Heart left ventricle (tissue), 16 donors: ENCODE measurements around the gene IL1RL2. TPM values are rescaled to one million over a fixed set of nuclear protein-coding genes. Genes with fewer than 3 reads are reported as not detected.

Source experiments
- ATAC-seq, 4 donors: fragments of 200-7000 bp; cut with Tn5 transposase; one replicate each; pipeline ENCODE4 v1.9.1; 2020 to 2022; ENCODE audit warnings: moderate library complexity in 4 of 4, mild to moderate bottlenecking in 3 of 4, moderate number of reproducible peaks in 1 of 4
- DNase-seq, 5 donors: peaks; one replicate each; pipeline ENCODE4 v3.0.0-alpha.2; 2020
- H3K27ac ChIP-seq, 12 donors: fragments of 200-600 bp; sonication (generic) in 4 of 12; one replicate each; pipeline versions ENCODE4 v1.5.0 to v1.8.0; 2016 to 2022; ENCODE audit warnings: mild to moderate bottlenecking in 2 of 12
- H3K27me3 ChIP-seq, 9 donors: fragments of 200-600 bp; sonication (generic) in 2 of 9; one replicate each; pipeline versions ENCODE4 v1.5.1 to v1.8.0; 2016 to 2022; ENCODE audit warnings: mild to moderate bottlenecking in 3 of 9
- H3K36me3 ChIP-seq, 9 donors: fragments of 200-600 bp; sonication (generic) in 2 of 9; one replicate each; pipeline versions ENCODE4 v1.5.0 to v1.8.0; 2018 to 2022; ENCODE audit warnings: mild to moderate bottlenecking in 2 of 9
- H3K4me1 ChIP-seq, 12 donors: fragments of 200-600 bp; sonication (generic) in 4 of 12; one replicate each; pipeline versions ENCODE4 v1.5.0 to v1.8.0; 2016 to 2022; ENCODE audit warnings: mild to moderate bottlenecking in 3 of 12
- H3K4me3 ChIP-seq, 12 donors: fragments of 200-600 bp; sonication (generic) in 4 of 12; one replicate each; pipeline versions ENCODE4 v1.5.0 to v1.8.0; 2017 to 2022; ENCODE audit warnings: mild to moderate bottlenecking in 9 of 12, moderate library complexity in 4 of 12
- H3K9me3 ChIP-seq, 12 donors: fragments of 200-600 bp; sonication (generic) in 4 of 12; one replicate each; pipeline versions ENCODE4 v1.5.0 to v1.8.0; 2016 to 2022; ENCODE audit warnings: mild to moderate bottlenecking in 1 of 12
- CTCF ChIP-seq, 12 donors: fragments of 200-600 bp; sonication (generic) in 4 of 12; IDR thresholded peaks; one replicate each; pipeline versions ENCODE4 v1.5.0 to v1.8.0; 2018 to 2022; ENCODE audit warnings: antibody characterized with exemption in 12 of 12, mild to moderate bottlenecking in 5 of 12
- POLR2A ChIP-seq, 2 donors: fragments of 450-650 bp; IDR thresholded peaks; one replicate each; pipeline ENCODE4 v1.6.1; 2017; ENCODE audit warnings: antibody characterized with exemption in 2 of 2, mild to moderate bottlenecking in 2 of 2, moderate library complexity in 2 of 2
- WGBS, 4 donors: extraction: QIAGEN DNeasy Blood & Tissue Kit in 2 of 4; methylation state at CpG; one replicate each; pipeline versions ENCODE4 v1.1.5 to v1.1.7; 2013 to 2018; 5-methylcytosine and 5-hydroxymethylcytosine counted together
- intact Hi-C, 10 donors: fragments of 100-400 bp; cut with DNase I; formaldehyde crosslinking; loops; one replicate each; pipeline versions ENCODE4 v1.11.1 to v1.14.2; 2022
- polyA plus RNA-seq, 2 donors: library from polyadenylated mRNA; stranded (reverse); fragments of 200-250 nt; gene quantifications; one replicate each; pipeline ENCODE4 v1.2.3, GENCODE V29; 2013
- total RNA-seq, 9 donors: library from RNA; depleted of rRNA in 2 of 9; stranded (reverse); fragments of >200 nt in 2 of 9; fragmentation: NEBNext Ultra II Directional in 3 of 9; extraction: Animal tissue kit (Norgen Biotek cat#: 25700) in 3 of 9; gene quantifications; one replicate each; pipeline versions ENCODE4 v1.1.0 to v1.2.4, GENCODE V29; 2016 to 2023
- donor health status: ischemic (EF 13 %, LVEDD 7.1; RV severe dilation, severe dysfunction).
- donor health status: healthy with polysubstance abuse.
- donor health status: DM: no; HTN: yes; CAD: no.
- donor health status: DM: no; HTN: no; CAD: no.
- donor health status: ischemic (EF 25% LVEDD 6.9; RV normal size, moderate dysfunction).
- donor health status: ischemic (EF 25% LVEDD 5.7; RV mildly dilated, moderate dysfunction).
- donor health status: healthy.
- donor health status: DM: yes; HTN: yes; CAD: no.
- donor health status: ischemic (EF 35%, LVEDD 5.7; RV mildly dilated, moderate dysfunction).
- donor health status: nonischemic (EF 11% LVEDD 7.7; RV severe dilation, severe dysfunction).
- donor health status: DM: yes; HTN: yes; CAD: no.
- donor health status: PGD.
- donor health status: ischemic (EF 29% LVEDD 5.4; RV normal size, mild dysfunction).
- donor health status: nonischemic (EF 23%, LVEDD 6.1; RV moderate dilation, normal function).

IL1RL2 gene
- total and polyA plus RNA-seq, 11 donors: 0.22 to 0.75 (median 0.43) TPM; not detected in 5

GRCh38 chr2:102142829-102143449, 43.9 kb upstream of the IL1RL2 start:
- peak in 2 of 5 donors; percentile 36 to 72 for DNase-seq
- H3K9me3 ChIP-seq: peaks cover 0 to 34% (median 17%) of the 10 kb centered on the region in 12 donors
- 8 to 27% (median 10%) methylated on average over 15 to 42 of the region's 42 CpGs for WGBS, 4 donors
- peak overlapping the region; percentile 82 to 96 (median 92) for H3K27ac ChIP-seq
- intact Hi-C loops: loop anchor here in 4 of 10 donors (5.0 kb wide), 4 partner anchors 61 to 121 kb away; no protein-coding TSS in a partner anchor
- H3K4me3 ChIP-seq: peak overlapping the region; percentile 43 to 90 (median 76)
- peaks cover 0 to 16% (median 0%) of the 10 kb centered on the region in 9 donors for H3K36me3 ChIP-seq
- peaks cover 0 to 39% (median 14%) of the 10 kb centered on the region in 12 donors for H3K4me1 ChIP-seq
- ATAC-seq: peak in 3 of 4 donors; percentile 1 to 23 (median 5)
- no peak for TF ChIP-seq POLR2A (IDR thresholded peaks at IDR 0.05)
- no peaks in the 10 kb centered on the region for H3K27me3 ChIP-seq

- intact Hi-C loops: loop anchor here in 4 of 10 donors (5.0 kb wide), 4 partner anchors 61 to 121 kb away; no protein-coding TSS in a partner anchor
- DNase-seq (peak in 4 of 5 donors; percentile 40 to 53 (median 43)), ATAC-seq (peak in 2 of 4 donors; percentile 16 to 55)
- TF ChIP-seq CTCF (IDR thresholded peaks at IDR 0.05): peak in 1 of 12 donors; percentile 6
- no peak for TF ChIP-seq POLR2A (IDR thresholded peaks at IDR 0.05)
- Histone ChIP-seq H3K27ac (peak overlapping the region; percentile 82 to 96 (median 92)), H3K9me3 (peaks cover 0 to 37% (median 18%) of the 10 kb centered on the region in 12 donors), H3K4me3 (peak overlapping the region; percentile 43 to 90 (median 76)), H3K36me3 (peaks cover 0 to 16% (median 0%) of the 10 kb centered on the region in 9 donors), H3K4me1 (peaks cover 0 to 41% (median 14%) of the 10 kb centered on the region in 12 donors), H3K27me3 (no peaks in the 10 kb centered on the region)
- WGBS, 4 donors: 30 to 60% (median 41%) methylated on average over 5 to 10 of the region's 10 CpGs
These were observed 43.3 kb upstream of the IL1RL2 start for GRCh38 chr2:102143450-102143985.

- 20 to 35% (median 29%) methylated on average over 4 of the region's 4 CpGs for WGBS, 4 donors
- DNase-seq (peak in 2 of 5 donors; percentile 44 to 45), ATAC-seq (no peak)
- H3K4me1 ChIP-seq: peaks cover 0 to 41% (median 15%) of the 10 kb centered on the region in 12 donors
- H3K36me3 ChIP-seq: peaks cover 0 to 16% (median 0%) of the 10 kb centered on the region in 9 donors
- no peak for TF ChIP-seq POLR2A (IDR thresholded peaks at IDR 0.05)
- TF ChIP-seq CTCF (IDR thresholded peaks at IDR 0.05): no peak
- no peaks in the 10 kb centered on the region for H3K27me3 ChIP-seq
- peaks cover 0 to 39% (median 18%) of the 10 kb centered on the region in 12 donors for H3K9me3 ChIP-seq
- peak overlapping the region in 11 of 12 donors; percentile 5 to 95 (median 90) for H3K27ac ChIP-seq
- intact Hi-C loops: loop anchor here in 4 of 10 donors (5.0 kb wide), 4 partner anchors 62 to 122 kb away; no protein-coding TSS in a partner anchor
- peak overlapping the region; percentile 43 to 90 (median 76) for H3K4me3 ChIP-seq
These were observed 42.7 kb upstream of the IL1RL2 start for GRCh38 chr2:102144128-102144527.

- Histone ChIP-seq H3K27me3 (no peaks in the 10 kb centered on the region), H3K36me3 (peaks cover 0 to 16% (median 0%) of the 10 kb centered on the region in 9 donors), H3K4me1 (peaks cover 0 to 51% (median 23%) of the 10 kb centered on the region in 12 donors), H3K4me3 (peak overlapping the region in 4 of 12 donors; percentile 2 to 90 (median 71)), H3K9me3 (peaks cover 0 to 40% (median 18%) of the 10 kb centered on the region in 12 donors), H3K27ac (no peak overlapping the region)
- 91 to 95% (median 94%) methylated on average over 4 of the region's 4 CpGs for WGBS, 4 donors
- TF ChIP-seq CTCF (IDR thresholded peaks at IDR 0.05) (no peak), POLR2A (IDR thresholded peaks at IDR 0.05) (no peak)
- no peak for DNase-seq
- intact Hi-C loops: loop anchor here in 1 of 10 donors (5.0 kb wide), 1 partner anchor 108 kb away; no protein-coding TSS in a partner anchor
- ATAC-seq: no peak
These were observed 41.7 kb upstream of the IL1RL2 start for GRCh38 chr2:102145107-102145506.
